Dermis blood vessel endothelial cell (primary cell): ENCODE measurements around the gene GSTO2. TPM values are rescaled to one million over a fixed set of nuclear protein-coding genes. Genes with fewer than 3 reads are reported as not detected.

Source experiments
- DNase-seq: peaks from one replicate; pipeline ENCODE4 v3.0.0; 2010
- total RNA-seq: library from RNA; depleted of rRNA; stranded (reverse); fragments of >200 nt; gene quantifications from 2 replicates; pipeline ENCODE4 v1.2.3, GENCODE V29; 2014

GSTO2 gene
- total RNA-seq, 1 donor from 2014 or later: 0.85 TPM

DNA sequence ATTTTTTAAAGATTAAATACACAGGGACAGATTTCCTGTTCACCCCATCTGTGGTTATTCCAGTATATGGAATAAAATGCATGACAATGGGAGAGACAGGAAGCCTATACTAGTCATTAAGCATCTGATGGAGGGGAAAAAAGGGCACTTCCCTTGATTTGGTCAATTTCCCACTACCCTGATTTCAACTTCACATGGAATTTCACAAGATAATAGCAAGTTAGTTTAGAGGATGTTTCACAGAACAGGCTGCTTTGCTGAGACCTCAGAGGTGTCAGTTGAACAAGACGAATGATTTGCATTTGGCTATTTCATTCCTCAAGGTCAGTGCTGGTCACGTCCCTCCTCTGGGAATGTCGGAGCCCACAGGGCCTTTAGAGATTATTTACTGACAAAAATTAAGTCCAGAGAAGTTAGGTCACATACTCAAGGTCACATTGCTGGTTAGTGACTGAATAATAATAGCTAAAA, 74.0 kb downstream of the GSTO2 start:
- peak; percentile 85 for DNase-seq

DNA sequence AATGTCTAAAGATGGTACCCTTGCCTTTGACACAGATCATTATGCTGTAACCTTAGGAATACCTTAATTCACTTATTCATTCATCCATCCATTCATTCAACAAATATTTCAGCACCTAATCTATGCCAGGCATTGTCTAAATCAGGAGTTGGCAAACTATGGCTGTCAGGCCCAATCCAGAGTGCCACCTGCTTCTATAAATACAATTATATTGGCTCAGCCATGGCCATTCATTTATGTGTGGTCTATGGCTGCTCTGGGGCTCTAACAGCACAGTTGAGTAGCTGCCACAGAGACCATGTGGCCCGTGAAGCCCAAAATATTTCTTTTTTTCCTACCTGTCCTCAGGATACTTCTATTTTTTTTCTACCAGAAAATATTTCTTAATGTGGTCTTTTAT, 75.2 kb downstream of the GSTO2 start:
- DNase-seq: no peak

DNA sequence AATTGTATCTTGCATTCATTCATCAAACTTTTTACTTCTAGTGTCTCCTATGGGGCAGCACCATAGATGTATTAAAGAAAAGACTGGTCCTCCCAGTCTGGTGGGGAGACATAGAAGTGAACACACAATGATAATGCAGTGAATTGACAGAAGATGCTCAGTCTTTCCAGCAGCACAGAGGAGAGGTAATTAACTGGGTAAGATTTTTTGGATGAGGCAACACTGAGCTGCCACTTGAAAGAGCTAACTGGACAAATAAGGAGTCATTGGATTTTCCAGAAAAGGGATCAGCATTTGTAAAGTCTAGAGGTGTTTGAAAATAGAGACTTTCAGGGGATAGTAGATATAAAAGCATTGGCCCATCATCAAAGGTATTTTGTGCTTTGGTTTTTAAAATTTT, 76.5 kb downstream of the GSTO2 start:
- DNase-seq: no peak

DNA sequence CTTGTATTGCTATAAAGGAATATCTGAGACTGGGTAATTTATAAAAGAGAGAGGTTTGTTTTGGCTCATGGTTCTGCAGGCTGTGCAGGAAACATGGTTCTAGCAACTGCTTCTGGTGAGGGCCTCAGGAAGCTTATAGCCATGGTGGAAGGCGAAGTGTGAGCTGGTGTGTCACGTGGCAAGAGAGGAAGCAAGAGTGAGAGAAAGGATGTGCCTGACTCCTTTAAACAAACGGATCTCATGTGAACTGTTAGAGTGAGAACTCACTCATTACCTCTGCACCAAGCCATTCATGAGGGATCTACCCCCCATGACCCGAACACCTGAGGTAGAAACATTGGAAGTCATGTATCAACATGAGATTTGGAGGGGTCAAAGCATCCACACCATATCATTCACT, 77.0 kb downstream of the GSTO2 start:
- peak; percentile 53 for DNase-seq

DNA sequence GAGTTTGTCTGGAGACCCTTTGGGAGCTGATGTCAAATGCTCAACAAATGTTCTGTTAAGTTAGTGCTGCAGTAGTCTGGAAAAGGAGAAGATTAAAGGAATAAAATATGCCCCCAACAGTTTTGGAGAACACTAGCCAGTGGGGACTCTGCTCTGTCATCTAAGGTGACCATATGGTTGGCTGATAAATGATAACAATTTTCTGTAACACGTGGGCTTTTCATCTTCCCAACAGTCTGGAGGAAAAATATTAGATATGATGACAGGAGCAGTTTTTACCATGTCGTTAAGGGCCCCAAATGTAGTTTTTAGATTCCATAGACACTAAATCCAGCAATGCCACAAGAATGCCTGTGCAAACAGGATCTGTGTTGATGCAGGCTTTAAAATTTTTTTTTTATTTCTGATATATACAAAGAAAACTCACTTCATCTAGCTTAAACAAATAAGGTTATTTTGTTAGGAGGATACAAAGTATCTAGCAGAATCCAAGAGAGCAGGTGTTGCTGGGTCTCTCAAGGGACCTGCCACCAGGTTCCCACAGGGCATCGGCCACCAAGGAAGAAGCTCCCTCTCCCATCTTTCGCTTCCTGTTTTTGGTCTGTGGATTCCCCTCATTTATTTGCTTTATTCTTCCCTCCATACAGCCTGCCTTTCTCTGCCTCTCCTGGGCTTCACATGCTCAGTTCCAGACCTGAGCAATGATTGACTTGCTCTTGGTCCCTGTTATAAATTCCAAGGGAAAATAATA, 78.5 kb downstream of the GSTO2 start:
- DNase-seq: no peak

DNA sequence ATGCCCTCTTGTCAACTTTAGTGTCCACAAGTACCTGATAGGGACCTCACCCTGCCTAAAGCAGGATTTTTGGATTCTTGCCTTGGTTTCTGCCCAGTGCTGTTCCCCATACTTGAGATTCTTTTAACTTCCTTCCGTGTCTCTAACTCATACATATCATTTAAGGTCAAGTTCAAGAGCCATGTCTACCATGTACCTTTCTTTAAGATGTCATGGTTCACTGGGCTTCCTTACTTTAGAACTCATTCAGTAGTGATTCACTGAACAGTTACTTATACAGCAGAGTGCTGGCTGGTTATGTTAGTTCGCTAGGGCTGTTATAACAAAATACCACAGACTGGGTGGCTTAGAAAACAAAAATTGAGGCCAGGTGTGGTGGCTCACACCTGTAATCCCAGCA, 79.6 kb downstream of the GSTO2 start:
- no peak for DNase-seq

DNA sequence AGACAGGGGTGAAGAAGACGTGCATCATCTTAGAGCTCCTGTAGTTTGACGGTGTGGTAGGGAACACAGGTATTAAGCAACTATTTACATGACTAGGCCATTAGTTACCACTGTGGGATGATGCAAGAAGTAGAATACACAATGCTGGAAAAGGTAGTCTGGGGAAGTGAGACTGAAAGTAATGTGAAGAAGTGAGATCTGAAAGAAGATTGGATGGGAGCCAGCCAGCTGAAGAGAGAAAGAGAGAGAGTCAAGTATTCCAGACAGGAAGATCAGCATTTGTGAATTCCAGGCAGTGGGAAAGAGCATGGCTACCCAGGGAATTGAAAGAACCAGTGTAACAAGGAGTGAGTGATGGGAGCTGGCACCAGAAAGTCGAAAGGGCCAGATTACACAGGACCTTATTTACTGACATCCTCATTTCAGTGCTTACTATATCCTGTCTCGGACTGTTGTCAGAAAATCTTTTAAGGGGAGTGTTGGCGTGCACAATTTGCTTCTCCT, 80.7 kb downstream of the GSTO2 start:
- peak; percentile 58 for DNase-seq

DNA sequence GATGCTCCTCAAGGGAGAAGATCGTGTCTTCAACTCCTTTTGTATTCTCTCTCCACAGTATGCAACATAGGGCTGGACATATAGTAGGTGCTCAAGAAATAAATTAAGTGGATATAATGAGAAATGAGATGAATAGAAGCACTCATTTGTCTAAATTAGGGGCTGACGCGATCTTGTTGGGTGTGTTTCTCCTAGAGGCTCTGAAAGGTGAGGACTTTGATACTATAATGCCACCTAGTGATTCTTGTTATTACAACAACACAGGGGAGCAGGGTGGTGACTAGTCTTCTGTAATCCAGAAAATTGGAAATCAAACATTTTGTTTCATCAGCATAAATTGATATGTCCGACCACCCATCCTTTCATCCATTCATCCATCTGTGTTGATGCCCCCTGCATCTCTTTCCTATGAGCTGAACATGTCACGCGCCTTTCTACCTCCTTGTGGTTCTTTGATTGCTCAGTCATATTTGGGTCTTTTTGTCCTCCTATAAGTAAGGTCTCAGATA, 81.2 kb downstream of the GSTO2 start:
- peak; percentile 85 for DNase-seq

DNA sequence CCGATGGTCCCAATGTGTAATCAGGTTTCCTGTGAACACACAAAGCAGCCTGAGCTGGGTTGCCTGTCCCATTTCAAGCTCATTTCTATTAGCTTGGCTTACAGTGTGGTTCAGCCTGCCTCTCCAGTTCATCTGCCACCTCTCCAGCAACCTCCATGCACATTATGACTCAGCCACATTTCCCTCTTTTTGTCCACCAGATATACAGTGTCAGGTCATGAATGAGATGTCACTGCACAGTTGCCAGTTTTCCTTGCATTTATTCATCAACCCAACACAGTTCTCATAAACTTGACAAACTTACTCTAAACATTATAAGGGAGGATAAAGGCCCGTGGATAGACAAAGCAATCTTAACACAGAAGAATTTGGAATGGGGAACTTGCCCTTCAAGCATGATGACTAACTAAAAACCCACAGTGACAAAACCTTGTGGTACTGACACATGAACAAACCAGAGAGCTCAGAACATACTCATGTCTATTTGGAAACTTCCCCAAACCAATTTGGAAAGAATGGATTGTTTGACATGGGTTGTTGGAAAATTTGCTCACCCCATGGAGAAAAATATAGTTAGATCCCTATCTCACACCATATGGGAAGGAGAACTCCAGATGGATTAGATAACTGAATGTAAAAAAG, 82.2 kb downstream of the GSTO2 start:
- DNase-seq: no peak

DNA sequence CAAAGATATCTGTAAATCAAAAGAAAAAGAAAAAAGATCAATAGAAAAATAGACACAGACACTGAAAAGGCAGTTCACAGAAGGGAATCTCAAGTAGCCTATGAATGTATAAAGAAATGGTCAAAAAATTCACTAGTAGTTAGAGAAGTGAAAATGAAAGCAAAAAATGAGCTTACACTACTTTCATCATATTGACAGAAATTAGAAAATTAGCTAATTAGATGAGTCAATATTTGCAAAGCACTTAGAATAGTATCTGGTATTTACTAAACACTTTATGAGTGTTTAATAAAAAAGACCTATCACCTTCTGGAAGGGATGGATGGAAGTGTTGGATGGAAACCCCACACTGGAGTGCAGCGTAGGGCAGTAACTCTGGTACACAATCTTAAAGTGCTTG, 82.9 kb downstream of the GSTO2 start:
- no peak for DNase-seq

DNA sequence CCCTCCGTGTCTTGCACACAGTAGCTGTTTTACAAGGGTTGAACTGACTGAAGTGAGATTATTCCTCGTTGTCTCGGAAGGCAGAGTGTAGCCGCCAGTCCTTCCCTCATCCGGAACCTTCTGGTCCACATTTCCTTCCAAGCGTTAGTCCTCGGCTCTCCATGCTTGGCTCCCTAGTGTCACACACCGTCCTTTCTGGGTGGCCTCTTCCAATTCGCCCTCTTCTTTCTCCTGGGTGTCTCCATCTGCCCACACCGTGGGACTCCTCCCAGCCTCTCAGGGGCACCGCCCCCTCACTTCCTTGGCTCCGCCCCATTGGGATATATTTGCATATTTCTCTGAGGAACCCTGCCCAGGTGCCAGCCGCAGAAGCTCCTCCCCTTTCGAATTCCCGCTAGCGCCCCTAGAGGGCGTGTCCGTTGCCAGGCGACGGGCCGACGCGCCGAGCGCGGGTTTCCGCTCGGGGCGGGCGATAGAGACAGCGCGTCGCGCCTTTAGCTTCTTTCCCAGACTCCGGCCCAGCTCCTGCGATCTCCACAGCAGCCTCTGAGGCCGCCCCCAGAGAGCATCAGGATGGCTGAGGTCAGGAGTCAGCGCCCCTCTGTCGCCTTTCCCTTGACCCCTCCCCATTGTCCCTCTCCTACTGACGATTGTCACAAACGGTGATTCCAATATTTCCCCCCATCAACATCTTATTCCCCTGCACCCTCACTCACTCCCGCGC, 84.5 kb downstream of the GSTO2 start, which contains the start of gene CFAP58:
Gene CFAP58 (plus strand): TSS at position 509 of the 724 bp plus-strand sequence. CDS start 65 bp downstream, at position 574.
- DNase-seq: peak; percentile 88

Other genes starting within 250 kb of the GSTO2 start
- gene COL17A1, start 183.3 kb upstream of the GSTO2 start, total RNA-seq: 0.34 and 0.84 TPM in 2 replicates
- 7.0 and 10.0 TPM in 2 replicates for gene SFR1, start 147.0 kb upstream of the GSTO2 start, total RNA-seq
- gene CFAP43, start 36.8 kb upstream of the GSTO2 start, total RNA-seq: 0.23 TPM in 1 of 2 replicates, not detected in the other
- 147 and 348 TPM in 2 replicates for gene GSTO1, start 14.3 kb upstream of the GSTO2 start, total RNA-seq
- 29.3 and 39.9 TPM in 2 replicates for gene ITPRIP, start 69.3 kb downstream of the GSTO2 start, total RNA-seq
- gene CFAP58, start 84.6 kb downstream of the GSTO2 start, total RNA-seq: 0.85 and 1.2 TPM in 2 replicates